EL (cell line): ENCODE results near the gene TCP10L.
"Not testable (repeated sequence)": the region's sequence is repeated elsewhere in the genome, so short reads cannot be mapped to it uniquely, and the experiment has no call there.

Source experiments
- DNase-seq: peaks from one replicate; pipeline ENCODE4 v3.0.0-alpha.2; 2016

TCP10L gene

GRCh38 chr21:32585042-32585710 lies at the start of gene TCP10L:
Gene TCP10L, minus strand, starts transcription at chr21:32585523. Its CDS starts 1,219 bp downstream, at chr21:32584304.
- DNase-seq = no peak

GRCh38 chr21:32626621-32627196 lies 41.4 kb upstream of the TCP10L start:
- peak; percentile 70 for DNase-seq

GRCh38 chr21:32618218-32618617 lies 32.9 kb upstream of the TCP10L start:
- DNase-seq = not testable (repeated sequence)

- DNase-seq = no peak
These were observed 28.2 kb upstream of the TCP10L start for GRCh38 chr21:32613436-32614043.

GRCh38 chr21:32612999-32613337 lies 27.6 kb upstream of the TCP10L start:
- DNase-seq = no peak

- DNase-seq = peak; percentile 96
These were observed 27.0 kb upstream of the TCP10L start, which contains the start of gene CFAP298 for GRCh38 chr21:32612075-32612998. Gene CFAP298, minus strand, starts transcription at chr21:32612377. Its CDS starts 134 bp downstream, at chr21:32612243.

- peak; percentile 47 for DNase-seq
These were observed 26.2 kb upstream of the TCP10L start for GRCh38 chr21:32611471-32611997.

GRCh38 chr21:32610940-32611339 lies 25.6 kb upstream of the TCP10L start:
- DNase-seq = not testable (repeated sequence)

- no peak for DNase-seq
These were observed 23.5 kb upstream of the TCP10L start for GRCh38 chr21:32608851-32609250.

- no peak for DNase-seq
These were observed 20.1 kb upstream of the TCP10L start for GRCh38 chr21:32605469-32605868.

GRCh38 chr21:32604464-32604863 lies 19.1 kb upstream of the TCP10L start:
- DNase-seq = no peak

GRCh38 chr21:32603131-32603530 lies 17.8 kb upstream of the TCP10L start:
- DNase-seq = no peak

- no peak for DNase-seq
These were observed 16.8 kb upstream of the TCP10L start for GRCh38 chr21:32602099-32602498.

GRCh38 chr21:32599526-32599925 lies 14.2 kb upstream of the TCP10L start:
- no peak for DNase-seq

GRCh38 chr21:32599091-32599490 lies 13.8 kb upstream of the TCP10L start:
- DNase-seq = no peak

GRCh38 chr21:32597205-32597604 lies 11.9 kb upstream of the TCP10L start:
- DNase-seq = peak; percentile 90

GRCh38 chr21:32595431-32595830 lies 10.1 kb upstream of the TCP10L start:
- no peak for DNase-seq

GRCh38 chr21:32593690-32594089 lies 8.4 kb upstream of the TCP10L start:
- no peak for DNase-seq

GRCh38 chr21:32592929-32593502 lies 7.7 kb upstream of the TCP10L start:
- no peak for DNase-seq

GRCh38 chr21:32590130-32590529 lies 4.8 kb upstream of the TCP10L start:
- no peak for DNase-seq

GRCh38 chr21:32587651-32588050 lies 2.3 kb upstream of the TCP10L start:
- DNase-seq = no peak

- DNase-seq = no peak
These were observed 1.8 kb upstream of the TCP10L start for GRCh38 chr21:32587120-32587519.

- no peak for DNase-seq
These were observed 647 bp upstream of the TCP10L start for GRCh38 chr21:32585970-32586369.
